ENCODE measurements around the gene PODXL2.

Gene PODXL2

DNA sequence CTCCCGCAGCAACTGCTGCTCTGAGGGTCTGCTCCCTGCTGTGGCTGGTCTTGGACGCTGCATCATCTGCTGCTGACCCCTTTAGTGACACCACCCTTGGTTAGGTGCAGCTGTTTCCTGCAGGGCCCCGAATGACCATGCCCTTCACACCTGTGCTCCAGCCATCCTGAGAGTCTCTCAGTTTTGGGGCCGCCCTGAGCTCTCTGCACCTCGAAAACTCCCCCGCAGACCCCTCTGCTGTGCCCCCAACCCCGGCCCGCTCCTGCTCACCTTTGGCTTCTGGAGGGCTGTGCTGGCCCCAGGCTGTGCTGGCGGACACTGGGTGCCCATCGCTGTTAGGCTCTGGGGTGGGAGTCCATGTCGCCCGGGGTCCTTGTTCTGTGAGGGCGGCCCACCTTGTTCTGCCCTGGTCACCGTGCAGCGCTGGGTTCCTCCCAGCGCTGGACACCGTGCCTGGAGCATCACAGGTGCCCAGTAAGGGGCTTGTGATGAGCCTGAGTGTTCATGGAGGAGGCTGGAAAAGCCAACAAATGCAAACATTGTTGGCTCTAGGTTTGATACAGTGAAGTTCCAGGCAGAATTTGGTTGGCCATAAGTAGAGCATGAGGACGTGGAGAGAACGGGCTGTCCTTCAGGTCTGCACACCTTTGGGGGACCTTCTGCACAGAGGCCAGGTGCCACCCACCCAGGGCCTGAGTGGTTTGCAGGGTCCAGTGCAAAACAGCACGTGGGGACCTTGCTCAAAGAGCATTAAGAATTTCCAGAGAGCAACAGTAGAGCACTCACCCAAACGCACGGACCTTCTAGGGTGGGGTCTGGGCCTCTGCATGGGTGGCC, 56.1 kb downstream of the PODXL2 start:
- TF ChIP-seq, protein P1, sequence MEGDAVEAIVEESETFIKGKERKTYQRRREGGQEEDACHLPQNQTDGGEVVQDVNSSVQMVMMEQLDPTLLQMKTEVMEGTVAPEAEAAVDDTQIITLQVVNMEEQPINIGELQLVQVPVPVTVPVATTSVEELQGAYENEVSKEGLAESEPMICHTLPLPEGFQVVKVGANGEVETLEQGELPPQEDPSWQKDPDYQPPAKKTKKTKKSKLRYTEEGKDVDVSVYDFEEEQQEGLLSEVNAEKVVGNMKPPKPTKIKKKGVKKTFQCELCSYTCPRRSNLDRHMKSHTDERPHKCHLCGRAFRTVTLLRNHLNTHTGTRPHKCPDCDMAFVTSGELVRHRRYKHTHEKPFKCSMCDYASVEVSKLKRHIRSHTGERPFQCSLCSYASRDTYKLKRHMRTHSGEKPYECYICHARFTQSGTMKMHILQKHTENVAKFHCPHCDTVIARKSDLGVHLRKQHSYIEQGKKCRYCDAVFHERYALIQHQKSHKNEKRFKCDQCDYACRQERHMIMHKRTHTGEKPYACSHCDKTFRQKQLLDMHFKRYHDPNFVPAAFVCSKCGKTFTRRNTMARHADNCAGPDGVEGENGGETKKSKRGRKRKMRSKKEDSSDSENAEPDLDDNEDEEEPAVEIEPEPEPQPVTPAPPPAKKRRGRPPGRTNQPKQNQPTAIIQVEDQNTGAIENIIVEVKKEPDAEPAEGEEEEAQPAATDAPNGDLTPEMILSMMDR (IDR thresholded peaks at IDR 0.05; ENCODE audit: low read depth, low read length, missing control alignments): no peak
- no peak overlapping the region for H3K4me3 ChIP-seq (ENCODE audit: low read depth, low read length)
- DNase-seq (ENCODE audit: low read depth): no peak
- in situ Hi-C loops (cut with HindIII; ENCODE audit: low sequenced_read_pairs): no loop called here

DNA sequence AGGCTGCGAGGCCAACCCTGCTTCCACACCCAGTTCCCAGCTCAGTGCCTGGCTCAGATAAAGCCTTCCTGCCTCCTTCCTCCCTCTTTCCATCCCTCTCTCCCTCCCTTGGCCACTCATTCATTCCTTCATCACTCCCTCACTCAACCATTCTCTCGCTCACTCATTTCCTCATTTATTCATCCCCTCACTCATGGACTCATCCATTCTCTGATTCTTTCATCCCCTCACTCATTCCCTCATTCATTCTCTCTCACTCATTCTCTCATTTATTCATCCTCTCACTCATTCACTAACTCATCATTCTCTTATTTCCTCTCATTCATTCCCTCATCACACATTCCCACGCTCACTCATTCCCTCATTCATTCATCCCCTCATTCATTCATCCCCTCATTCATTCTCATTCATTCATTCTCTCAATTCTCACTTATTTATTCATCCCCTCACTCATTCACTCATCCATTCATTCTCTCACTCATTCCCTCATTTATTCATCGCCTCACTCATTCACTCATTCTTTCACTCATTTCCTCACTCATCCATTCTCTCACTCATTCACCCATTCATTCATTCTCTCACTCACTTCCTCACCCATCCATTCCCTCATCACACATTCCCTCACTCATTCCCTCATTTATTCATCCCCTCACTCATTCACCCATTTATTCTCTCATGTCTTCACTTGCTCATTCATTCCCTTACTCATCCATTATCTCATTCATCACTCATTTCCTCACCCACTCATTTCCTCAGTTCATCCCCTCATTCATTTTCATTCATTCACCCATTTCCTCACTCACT, 56.9 kb downstream of the PODXL2 start:
- H3K4me3 ChIP-seq (ENCODE audit: low read depth, low read length): no peak overlapping the region
- TF ChIP-seq, protein P1 (IDR thresholded peaks at IDR 0.05; ENCODE audit: low read depth, low read length, missing control alignments): no peak
- in situ Hi-C loops (cut with HindIII; ENCODE audit: low sequenced_read_pairs): no loop called here
- DNase-seq (ENCODE audit: low read depth): no peak

DNA sequence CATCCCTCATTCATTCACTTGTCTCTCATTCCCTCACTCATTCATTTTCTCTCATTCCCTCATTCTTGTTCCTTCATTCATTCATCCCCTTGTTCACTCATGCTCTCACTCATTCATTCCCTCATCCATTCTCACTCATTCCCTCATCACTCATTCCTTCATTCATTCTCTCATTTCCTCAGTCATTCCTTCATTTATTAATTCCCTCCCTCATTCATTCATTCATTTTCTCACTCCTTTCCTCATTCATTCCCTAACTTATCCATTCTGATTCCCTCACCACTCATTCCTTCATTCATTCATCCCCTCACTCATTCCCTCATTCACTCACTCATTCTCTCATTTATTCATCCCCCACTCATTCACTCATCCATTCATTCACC, 57.5 kb downstream of the PODXL2 start:
- no peak for DNase-seq (ENCODE audit: low read depth)
- H3K4me3 ChIP-seq (ENCODE audit: low read depth, low read length): no peak overlapping the region
- TF ChIP-seq, protein P1 (IDR thresholded peaks at IDR 0.05; ENCODE audit: low read depth, low read length, missing control alignments): no peak
- in situ Hi-C loops (cut with HindIII; ENCODE audit: low sequenced_read_pairs): no loop called here

- DNase-seq (ENCODE audit: low read depth): no peak
- no peak overlapping the region for H3K4me3 ChIP-seq (ENCODE audit: low read depth, low read length)
- in situ Hi-C loops (cut with HindIII; ENCODE audit: low sequenced_read_pairs): no loop called here
- TF ChIP-seq, protein P1 (IDR thresholded peaks at IDR 0.05; ENCODE audit: low read depth, low read length, missing control alignments): no peak
Measured at GRCh38 chr3:127687228-127687737, 58.3 kb downstream of the PODXL2 start.

DNA sequence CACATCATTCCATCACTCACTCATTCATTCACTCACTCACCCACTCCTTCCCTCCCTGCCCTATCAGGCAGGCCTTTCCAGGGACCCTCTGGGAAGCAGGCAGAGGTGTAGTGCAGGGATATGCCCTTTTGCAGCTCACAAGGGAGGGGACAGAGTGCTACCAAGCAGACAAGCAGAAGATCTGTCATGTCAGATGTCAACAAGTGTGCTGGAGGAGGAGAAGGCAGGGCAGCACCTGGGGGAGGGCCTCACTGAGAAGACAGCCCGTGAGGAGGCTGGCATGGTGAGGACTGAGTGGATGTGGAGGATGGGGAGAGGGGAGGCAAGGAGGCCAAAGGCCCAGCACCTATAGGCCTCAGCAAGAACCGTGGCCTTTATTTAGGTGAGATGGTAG, 59.0 kb downstream of the PODXL2 start:
- TF ChIP-seq, protein P1 (IDR thresholded peaks at IDR 0.05; ENCODE audit: low read depth, low read length, missing control alignments): no peak
- no peak for DNase-seq (ENCODE audit: low read depth)
- in situ Hi-C loops (cut with HindIII; ENCODE audit: low sequenced_read_pairs): no loop called here
- H3K4me3 ChIP-seq (ENCODE audit: low read depth, low read length): no peak overlapping the region

GRCh38 chr3:127688416-127689265, 59.7 kb downstream of the PODXL2 start:
- TF ChIP-seq, protein P1 (IDR thresholded peaks at IDR 0.05; ENCODE audit: low read depth, low read length, missing control alignments): no peak
- DNase-seq (ENCODE audit: low read depth): no peak
- no peak overlapping the region for H3K4me3 ChIP-seq (ENCODE audit: low read depth, low read length)
- in situ Hi-C loops (cut with HindIII; ENCODE audit: low sequenced_read_pairs): no loop called here

All from astrocyte of the cerebellum (primary cell).